Measurements from ENCODE around the gene COL27A1. TPM values are rescaled to one million over a fixed set of nuclear protein-coding genes. Genes with fewer than 3 reads are reported as not detected.

The COL27A1 gene
- total and polyA plus RNA-seq, 2 experiments from 2014 or later, result 44.6 to 47.0 TPM

DNA sequence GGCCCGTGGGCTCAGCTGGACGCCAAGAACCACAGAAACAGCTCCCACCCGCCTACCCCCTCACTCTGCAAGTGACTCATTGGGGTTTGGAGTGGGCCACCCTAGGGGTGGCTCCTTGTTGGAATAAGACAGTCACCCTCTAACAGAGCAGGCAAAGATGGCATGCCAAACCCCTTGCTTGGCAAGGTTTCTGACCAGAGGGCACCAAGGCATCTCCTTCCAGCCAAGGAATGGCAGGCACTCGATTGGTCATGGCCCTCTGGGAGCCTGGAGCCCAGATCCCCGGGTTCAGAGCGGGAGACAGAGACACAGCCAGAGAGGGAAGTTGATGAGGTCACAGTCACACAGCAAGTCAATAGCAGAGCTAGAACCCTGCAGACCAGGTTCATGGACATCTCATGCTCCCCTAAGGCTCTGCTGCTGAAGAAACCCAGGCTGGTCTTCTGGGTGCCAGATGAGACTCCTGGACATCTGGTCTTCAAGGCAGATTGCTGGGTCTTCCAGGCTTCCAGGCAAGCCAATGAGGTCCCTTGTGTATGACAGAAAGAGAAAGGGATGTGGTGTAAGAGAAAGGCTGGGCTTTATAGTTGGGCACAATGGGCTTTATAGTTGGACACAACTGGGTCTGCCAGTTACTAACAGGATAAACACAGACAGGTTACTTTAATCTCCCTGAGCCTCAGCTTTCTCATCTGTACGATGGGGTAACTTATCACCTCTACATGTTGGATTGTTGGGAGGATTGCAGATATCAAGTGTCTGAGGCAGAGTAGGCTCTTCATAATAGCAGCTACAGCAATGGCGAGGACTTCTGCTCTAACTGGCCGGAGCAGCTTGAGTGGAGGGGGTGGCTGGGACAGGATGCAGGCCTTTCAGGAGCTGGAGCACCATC, 33.0 kb upstream of the COL27A1 start:
- Histone ChIP-seq H2AFZ (no peak overlapping the region), H3K4me1 (ENCODE audit: insufficient read depth) (peaks cover 55% of the 10 kb centered on the region), H4K20me1 (ENCODE audit: insufficient read depth, poor library complexity, severe bottlenecking) (no peaks in the 10 kb centered on the region), H3K79me2 (no peaks in the 10 kb centered on the region), H3K27me3 (no peaks in the 10 kb centered on the region), H3K4me3 (no peak overlapping the region), H3K9me3 (ENCODE audit: low read depth) (no peaks in the 10 kb centered on the region), H3K27ac (no peak overlapping the region), H3K36me3 (replicated peaks; ENCODE audit: insufficient read depth, low read depth) (no peaks in the 10 kb centered on the region), H3K9me2 (replicated peaks; ENCODE audit: insufficient read depth) (no peaks in the 10 kb centered on the region), H3K4me2 (no peak overlapping the region)
- 92% methylated on average over 8 of the region's 9 CpGs for WGBS (ENCODE audit: low lambda C conversion rate, missing lambda C conversion rate)
- no peak for DNase-seq (ENCODE audit: low spot score)
- TF ChIP-seq EZH2 (IDR thresholded peaks at IDR 0.05; ENCODE audit: borderline replicate concordance), result no peak
- TF ChIP-seq EZH2phosphoT487 (IDR thresholded peaks at IDR 0.05; ENCODE audit: low read depth, severe bottlenecking, unreplicated experiment), result no peak
- TF ChIP-seq, protein P1, sequence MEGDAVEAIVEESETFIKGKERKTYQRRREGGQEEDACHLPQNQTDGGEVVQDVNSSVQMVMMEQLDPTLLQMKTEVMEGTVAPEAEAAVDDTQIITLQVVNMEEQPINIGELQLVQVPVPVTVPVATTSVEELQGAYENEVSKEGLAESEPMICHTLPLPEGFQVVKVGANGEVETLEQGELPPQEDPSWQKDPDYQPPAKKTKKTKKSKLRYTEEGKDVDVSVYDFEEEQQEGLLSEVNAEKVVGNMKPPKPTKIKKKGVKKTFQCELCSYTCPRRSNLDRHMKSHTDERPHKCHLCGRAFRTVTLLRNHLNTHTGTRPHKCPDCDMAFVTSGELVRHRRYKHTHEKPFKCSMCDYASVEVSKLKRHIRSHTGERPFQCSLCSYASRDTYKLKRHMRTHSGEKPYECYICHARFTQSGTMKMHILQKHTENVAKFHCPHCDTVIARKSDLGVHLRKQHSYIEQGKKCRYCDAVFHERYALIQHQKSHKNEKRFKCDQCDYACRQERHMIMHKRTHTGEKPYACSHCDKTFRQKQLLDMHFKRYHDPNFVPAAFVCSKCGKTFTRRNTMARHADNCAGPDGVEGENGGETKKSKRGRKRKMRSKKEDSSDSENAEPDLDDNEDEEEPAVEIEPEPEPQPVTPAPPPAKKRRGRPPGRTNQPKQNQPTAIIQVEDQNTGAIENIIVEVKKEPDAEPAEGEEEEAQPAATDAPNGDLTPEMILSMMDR (IDR thresholded peaks at IDR 0.05; ENCODE audit: poor library complexity), result no peak

DNA sequence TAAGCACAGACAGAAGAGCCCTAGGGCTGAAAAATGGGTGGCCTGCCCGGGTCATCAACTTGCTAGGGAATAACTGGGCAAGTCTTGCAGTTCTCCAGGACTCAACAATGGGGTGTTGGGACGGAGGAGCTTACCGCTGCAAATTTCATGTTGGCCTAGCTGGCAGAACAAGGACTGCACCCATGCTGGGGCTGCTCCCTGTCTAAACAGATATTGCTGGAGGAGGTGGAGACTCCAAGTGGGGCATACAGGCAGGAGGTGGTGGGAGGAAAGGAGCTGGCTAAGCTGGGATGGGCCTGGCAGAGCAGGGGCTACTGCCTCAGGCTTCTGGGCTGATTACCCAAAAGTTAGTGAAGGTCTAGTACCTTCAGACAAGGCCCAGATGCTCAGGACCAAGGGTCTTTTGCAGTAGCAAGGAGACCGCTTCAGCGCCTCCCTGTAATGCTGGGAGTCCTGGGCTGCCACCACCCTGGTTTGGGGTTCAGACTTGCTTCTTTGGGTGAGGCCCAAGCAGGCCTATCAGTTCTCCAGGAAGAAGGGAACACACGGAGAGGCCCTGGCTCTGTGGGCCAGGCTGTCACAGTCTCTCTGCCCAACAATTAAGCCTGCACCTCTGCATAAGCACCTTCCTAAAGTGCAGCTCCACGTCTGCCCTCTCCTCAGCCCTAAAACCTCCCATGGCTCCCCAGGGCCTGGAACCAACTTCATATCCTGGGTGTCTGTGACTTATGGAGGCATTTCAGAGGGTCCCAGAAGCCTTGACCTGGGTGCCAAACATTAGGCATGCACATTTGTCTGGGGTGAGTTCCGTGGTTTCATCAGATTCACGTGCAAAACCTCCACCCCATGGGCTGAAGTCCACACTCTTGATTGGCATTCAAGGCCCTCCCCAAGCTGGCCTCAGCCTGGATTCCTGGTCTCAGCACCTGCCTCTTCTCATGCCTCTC, 32.0 kb upstream of the COL27A1 start:
- Histone ChIP-seq H4K20me1 (ENCODE audit: insufficient read depth, poor library complexity, severe bottlenecking) (no peaks in the 10 kb centered on the region), H3K4me3 (no peak overlapping the region), H3K79me2 (no peaks in the 10 kb centered on the region), H3K4me2 (no peak overlapping the region), H2AFZ (no peak overlapping the region), H3K4me1 (ENCODE audit: insufficient read depth) (peaks cover 50% of the 10 kb centered on the region), H3K9me3 (ENCODE audit: low read depth) (no peaks in the 10 kb centered on the region), H3K9me2 (replicated peaks; ENCODE audit: insufficient read depth) (no peaks in the 10 kb centered on the region), H3K27ac (peak overlapping the region; percentile 74), H3K27me3 (no peaks in the 10 kb centered on the region), H3K36me3 (replicated peaks; ENCODE audit: insufficient read depth, low read depth) (no peaks in the 10 kb centered on the region)
- TF ChIP-seq EZH2 (IDR thresholded peaks at IDR 0.05; ENCODE audit: borderline replicate concordance) (no peak), EZH2phosphoT487 (IDR thresholded peaks at IDR 0.05; ENCODE audit: low read depth, severe bottlenecking, unreplicated experiment) (no peak)
- TF ChIP-seq, protein P1 (IDR thresholded peaks at IDR 0.05; ENCODE audit: poor library complexity), result no peak
- no peak for DNase-seq (ENCODE audit: low spot score)
- 83% methylated on average over 9 of the region's 9 CpGs for WGBS (ENCODE audit: low lambda C conversion rate, missing lambda C conversion rate)

DNA sequence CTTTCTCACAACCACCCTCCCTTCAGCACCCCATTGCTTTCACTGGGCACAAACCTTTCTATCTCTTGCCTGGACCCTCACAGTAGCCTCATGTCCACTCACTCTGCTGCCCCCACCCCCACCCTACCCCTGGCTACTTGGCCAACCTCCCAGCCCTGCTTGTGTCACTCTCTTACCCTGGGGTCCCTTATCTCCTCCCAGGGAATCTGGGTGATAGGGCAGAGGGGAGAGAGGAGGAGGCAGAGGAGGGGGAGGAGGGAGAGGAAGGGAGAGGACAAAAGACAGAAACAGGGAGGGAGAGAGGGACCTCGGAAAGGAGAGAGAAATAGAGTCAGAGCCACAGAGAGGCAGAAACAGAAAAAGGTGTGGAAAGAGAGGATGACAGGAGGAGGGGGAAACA, 31.2 kb upstream of the COL27A1 start:
- Histone ChIP-seq H2AFZ (no peak overlapping the region), H3K27me3 (no peaks in the 10 kb centered on the region), H3K27ac (no peak overlapping the region), H3K4me2 (no peak overlapping the region), H3K79me2 (no peaks in the 10 kb centered on the region), H3K36me3 (replicated peaks; ENCODE audit: insufficient read depth, low read depth) (no peaks in the 10 kb centered on the region), H3K4me1 (ENCODE audit: insufficient read depth) (peaks cover 42% of the 10 kb centered on the region), H3K4me3 (no peak overlapping the region), H3K9me3 (ENCODE audit: low read depth) (no peaks in the 10 kb centered on the region), H4K20me1 (ENCODE audit: insufficient read depth, poor library complexity, severe bottlenecking) (no peaks in the 10 kb centered on the region), H3K9me2 (replicated peaks; ENCODE audit: insufficient read depth) (no peaks in the 10 kb centered on the region)
- 50% methylated on average over 1 of the region's 1 CpG for WGBS (ENCODE audit: low lambda C conversion rate, missing lambda C conversion rate)
- TF ChIP-seq, protein P1 (IDR thresholded peaks at IDR 0.05; ENCODE audit: poor library complexity), result no peak
- TF ChIP-seq EZH2phosphoT487 (IDR thresholded peaks at IDR 0.05; ENCODE audit: low read depth, severe bottlenecking, unreplicated experiment), result no peak
- TF ChIP-seq EZH2 (IDR thresholded peaks at IDR 0.05; ENCODE audit: borderline replicate concordance), result no peak
- no peak for DNase-seq (ENCODE audit: low spot score)
